K562 (cell line): ENCODE data around the gene ALDH7A1. TPM values are rescaled to one million over a fixed set of nuclear protein-coding genes. Genes with fewer than 3 reads are reported as not detected.

Experiments used
- BCOR ChIP-seq: fragments of 450-650 bp; IDR thresholded peaks from 2 replicates; pipeline ENCODE4 v1.6.1; 2016
- DNMT1 ChIP-seq: fragments of 450-650 bp; IDR thresholded peaks from 2 replicates; pipeline ENCODE4 v1.6.1; 2016; ENCODE audit warnings: antibody characterized with exemption, mild to moderate bottlenecking
- IRF9 ChIP-seq: fragments of 450-650 bp; IDR thresholded peaks from 2 replicates; pipeline ENCODE4 v1.6.1; 2016; ENCODE audit warnings: missing biosample characterization, missing genetic modification characterization
- POLR2A ChIP-seq: fragments of 450-650 bp; conservative IDR thresholded peaks from 2 replicates; pipeline ENCODE4 v1.6.1; 2016
- PURB ChIP-seq: sonication (generic); formaldehyde crosslinking; IDR thresholded peaks from 2 replicates; pipeline ENCODE4 v1.9.0; 2021; ENCODE audit warnings: low read depth, mild to moderate bottlenecking, missing genetic modification reagents
- RBBP5 ChIP-seq: fragments of 200-600 bp; sonication (generic); IDR thresholded peaks from 2 replicates; pipeline ENCODE4 v1.6.1; 2012; ENCODE audit warnings: borderline replicate concordance, mild to moderate bottlenecking, low read length, control low read depth, inconsistent platforms; ENCODE audit not compliant: insufficient read depth, poor library complexity, severe bottlenecking
- SLC30A9 ChIP-seq: fragments of 250-450 bp; sonication (Bioruptor Pico); IDR thresholded peaks from 2 replicates; pipeline ENCODE4 v1.8.0; 2022; ENCODE audit warnings: mild to moderate bottlenecking, moderate library complexity
- SRF ChIP-seq, 2 experiments: fragments of 250-450, 450-650 bp in 1 of 2; sonication (Bioruptor Pico) in 1 of 2; sonication (generic) in 1 of 2; formaldehyde crosslinking; IDR thresholded peaks; 2 replicates each; pipeline versions ENCODE4 v1.5.0 to v1.5.1; 2020 to 2022; ENCODE audit warnings: mild to moderate bottlenecking in 1 of 2, missing genetic modification reagents in 1 of 2
- STAT5A ChIP-seq: IDR thresholded peaks from 2 replicates; pipeline ENCODE4 v1.6.1; 2012; ENCODE audit warnings: low read length, inconsistent platforms, borderline replicate concordance
- STAT5B ChIP-seq: fragments of 250-450 bp; sonication (Bioruptor Pico); IDR thresholded peaks from 2 replicates; pipeline ENCODE4 v1.8.0; 2021; ENCODE audit warnings: mild to moderate bottlenecking, inconsistent platforms
- TAF7 ChIP-seq: fragments of 450-650 bp; IDR thresholded peaks from 2 replicates; pipeline ENCODE4 v1.6.1; 2016; ENCODE audit warnings: missing genetic modification characterization, missing compliant biosample characterization
- ZNF165 ChIP-seq: fragments of 250-450 bp; sonication (Bioruptor Pico); IDR thresholded peaks from 2 replicates; pipeline ENCODE4 v1.4.0; 2020; ENCODE audit warnings: borderline replicate concordance
- ZNF175 ChIP-seq: fragments of 200-800 bp; sonication (Bioruptor generic); IDR thresholded peaks from 2 replicates; pipeline ENCODE4 v1.6.1; 2016; ENCODE audit warnings: low read depth, mild to moderate bottlenecking, missing genetic modification characterization, missing compliant biosample characterization
- polyA plus RNA-seq, 8 experiments: library from polyadenylated mRNA; depleted of rRNA in 4 of 8; stranded (reverse) in 5 of 8; unstranded in 3 of 8; fragments of >200 nt; fragmentation: Nextera tagmentation in 2 of 8; fragmentation: Illumina TruSeq in 1 of 8; extraction: Ambion mirVana in 2 of 8; extraction: Trizol in 1 of 8; gene quantifications; 2 replicates each; pipeline versions ENCODE4 v1.2.1 to v1.2.3, GENCODE V29; 2011 to 2014; ENCODE audit warnings: inconsistent platforms in 1 of 8, missing spikeins in 1 of 8
- total RNA-seq, 7 experiments: library from RNA; depleted of rRNA in 6 of 7; stranded (reverse); fragments of >200 nt in 6 of 7; fragmentation: Illumina TruSeq in 2 of 7; extraction: Trizol in 2 of 7; gene quantifications; 2 replicates each; pipeline versions ENCODE4 v1.2.1 to v1.2.3, GENCODE V29; 2011 to 2021; ENCODE audit warnings: low replicate concordance in 1 of 7
- TF ChIP-seq, protein P1 (sequence below): IDR thresholded peaks from 3 replicates; pipeline ENCODE4 v1.6.1; 2011; ENCODE audit warnings: borderline replicate concordance, mild to moderate bottlenecking, moderate library complexity; ENCODE audit not compliant: insufficient read length; ENCODE audit errors: extremely low read depth
- TF ChIP-seq, protein P2 (sequence below): fragments of 450-650 bp; formaldehyde crosslinking; IDR thresholded peaks from 2 replicates; pipeline ENCODE4 v1.4.0; 2020; ENCODE audit warnings: mild to moderate bottlenecking, moderate library complexity
- TF ChIP-seq, protein P3 (sequence below): sonication (generic); formaldehyde crosslinking; IDR thresholded peaks from 2 replicates; pipeline ENCODE4 v1.8.1; 2023; ENCODE audit warnings: missing genetic modification reagents, mild to moderate bottlenecking, borderline replicate concordance

Gene ALDH7A1
- total and polyA plus RNA-seq, 9 of the 15 experiments (the other 6 are each of a cell fraction or from before 2014, with no cell fraction given): 0.04 to 0.49 TPM; not detected in 7

GRCh38 chr5:126531543-126532120, 63.4 kb downstream of the ALDH7A1 start (continued):
- TF ChIP-seq IRF9 (tag) (no peak), ZNF165 (CRISPR knock-in tag) (no peak), SLC30A9 (CRISPR knock-in tag) (no peak), STAT5A (peak; percentile 71), POLR2A (no peak), DNMT1 (no peak), TAF7 (no peak), RBBP5 (no peak), PURB (CRISPR knock-in tag) (no peak), STAT5B (no peak), BCOR (no peak), SRF (CRISPR knock-in tag; IDR thresholded peaks at IDR 0.05) (no peak), ZNF175 (CRISPR knock-in tag) (no peak)
- TF ChIP-seq, protein P1, sequence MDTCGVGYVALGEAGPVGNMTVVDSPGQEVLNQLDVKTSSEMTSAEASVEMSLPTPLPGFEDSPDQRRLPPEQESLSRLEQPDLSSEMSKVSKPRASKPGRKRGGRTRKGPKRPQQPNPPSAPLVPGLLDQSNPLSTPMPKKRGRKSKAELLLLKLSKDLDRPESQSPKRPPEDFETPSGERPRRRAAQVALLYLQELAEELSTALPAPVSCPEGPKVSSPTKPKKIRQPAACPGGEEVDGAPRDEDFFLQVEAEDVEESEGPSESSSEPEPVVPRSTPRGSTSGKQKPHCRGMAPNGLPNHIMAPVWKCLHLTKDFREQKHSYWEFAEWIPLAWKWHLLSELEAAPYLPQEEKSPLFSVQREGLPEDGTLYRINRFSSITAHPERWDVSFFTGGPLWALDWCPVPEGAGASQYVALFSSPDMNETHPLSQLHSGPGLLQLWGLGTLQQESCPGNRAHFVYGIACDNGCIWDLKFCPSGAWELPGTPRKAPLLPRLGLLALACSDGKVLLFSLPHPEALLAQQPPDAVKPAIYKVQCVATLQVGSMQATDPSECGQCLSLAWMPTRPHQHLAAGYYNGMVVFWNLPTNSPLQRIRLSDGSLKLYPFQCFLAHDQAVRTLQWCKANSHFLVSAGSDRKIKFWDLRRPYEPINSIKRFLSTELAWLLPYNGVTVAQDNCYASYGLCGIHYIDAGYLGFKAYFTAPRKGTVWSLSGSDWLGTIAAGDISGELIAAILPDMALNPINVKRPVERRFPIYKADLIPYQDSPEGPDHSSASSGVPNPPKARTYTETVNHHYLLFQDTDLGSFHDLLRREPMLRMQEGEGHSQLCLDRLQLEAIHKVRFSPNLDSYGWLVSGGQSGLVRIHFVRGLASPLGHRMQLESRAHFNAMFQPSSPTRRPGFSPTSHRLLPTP: no peak
- TF ChIP-seq, protein P2, sequence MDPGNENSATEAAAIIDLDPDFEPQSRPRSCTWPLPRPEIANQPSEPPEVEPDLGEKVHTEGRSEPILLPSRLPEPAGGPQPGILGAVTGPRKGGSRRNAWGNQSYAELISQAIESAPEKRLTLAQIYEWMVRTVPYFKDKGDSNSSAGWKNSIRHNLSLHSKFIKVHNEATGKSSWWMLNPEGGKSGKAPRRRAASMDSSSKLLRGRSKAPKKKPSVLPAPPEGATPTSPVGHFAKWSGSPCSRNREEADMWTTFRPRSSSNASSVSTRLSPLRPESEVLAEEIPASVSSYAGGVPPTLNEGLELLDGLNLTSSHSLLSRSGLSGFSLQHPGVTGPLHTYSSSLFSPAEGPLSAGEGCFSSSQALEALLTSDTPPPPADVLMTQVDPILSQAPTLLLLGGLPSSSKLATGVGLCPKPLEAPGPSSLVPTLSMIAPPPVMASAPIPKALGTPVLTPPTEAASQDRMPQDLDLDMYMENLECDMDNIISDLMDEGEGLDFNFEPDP (CRISPR knock-in tag): no peak
- TF ChIP-seq, protein P3, sequence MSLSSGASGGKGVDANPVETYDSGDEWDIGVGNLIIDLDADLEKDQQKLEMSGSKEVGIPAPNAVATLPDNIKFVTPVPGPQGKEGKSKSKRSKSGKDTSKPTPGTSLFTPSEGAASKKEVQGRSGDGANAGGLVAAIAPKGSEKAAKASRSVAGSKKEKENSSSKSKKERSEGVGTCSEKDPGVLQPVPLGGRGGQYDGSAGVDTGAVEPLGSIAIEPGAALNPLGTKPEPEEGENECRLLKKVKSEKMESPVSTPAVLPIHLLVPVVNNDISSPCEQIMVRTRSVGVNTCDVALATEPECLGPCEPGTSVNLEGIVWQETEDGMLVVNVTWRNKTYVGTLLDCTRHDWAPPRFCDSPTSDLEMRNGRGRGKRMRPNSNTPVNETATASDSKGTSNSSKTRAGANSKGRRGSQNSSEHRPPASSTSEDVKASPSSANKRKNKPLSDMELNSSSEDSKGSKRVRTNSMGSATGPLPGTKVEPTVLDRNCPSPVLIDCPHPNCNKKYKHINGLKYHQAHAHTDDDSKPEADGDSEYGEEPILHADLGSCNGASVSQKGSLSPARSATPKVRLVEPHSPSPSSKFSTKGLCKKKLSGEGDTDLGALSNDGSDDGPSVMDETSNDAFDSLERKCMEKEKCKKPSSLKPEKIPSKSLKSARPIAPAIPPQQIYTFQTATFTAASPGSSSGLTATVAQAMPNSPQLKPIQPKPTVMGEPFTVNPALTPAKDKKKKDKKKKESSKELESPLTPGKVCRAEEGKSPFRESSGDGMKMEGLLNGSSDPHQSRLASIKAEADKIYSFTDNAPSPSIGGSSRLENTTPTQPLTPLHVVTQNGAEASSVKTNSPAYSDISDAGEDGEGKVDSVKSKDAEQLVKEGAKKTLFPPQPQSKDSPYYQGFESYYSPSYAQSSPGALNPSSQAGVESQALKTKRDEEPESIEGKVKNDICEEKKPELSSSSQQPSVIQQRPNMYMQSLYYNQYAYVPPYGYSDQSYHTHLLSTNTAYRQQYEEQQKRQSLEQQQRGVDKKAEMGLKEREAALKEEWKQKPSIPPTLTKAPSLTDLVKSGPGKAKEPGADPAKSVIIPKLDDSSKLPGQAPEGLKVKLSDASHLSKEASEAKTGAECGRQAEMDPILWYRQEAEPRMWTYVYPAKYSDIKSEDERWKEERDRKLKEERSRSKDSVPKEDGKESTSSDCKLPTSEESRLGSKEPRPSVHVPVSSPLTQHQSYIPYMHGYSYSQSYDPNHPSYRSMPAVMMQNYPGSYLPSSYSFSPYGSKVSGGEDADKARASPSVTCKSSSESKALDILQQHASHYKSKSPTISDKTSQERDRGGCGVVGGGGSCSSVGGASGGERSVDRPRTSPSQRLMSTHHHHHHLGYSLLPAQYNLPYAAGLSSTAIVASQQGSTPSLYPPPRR (CRISPR knock-in tag): no peak
